GM12878 (cell line): Measurements from ENCODE around the gene FBLN5. TPM values are rescaled to one million over a fixed set of nuclear protein-coding genes. Genes with fewer than 3 reads are reported as not detected.

Experiments
- ATAC-seq: fragments of 200-7000 bp; cut with Tn5 transposase; 3 replicates; pipeline ENCODE4 v1.9.1; 2020; ENCODE audit warnings: mild to moderate bottlenecking, moderate library complexity
- BruUV-seq: library from RNA; stranded (reverse); fragments of 400-500 nt; replicated peaks from 2 replicates; lab custom pipeline; 2021; lab: Mats Ljungman, UMichigan
- CTCF ChIA-PET: fragments of 300-600 bp; sonication (Branson Sonifier 250); formaldehyde crosslinking; extraction: SDS; loops from one replicate; lab custom pipeline; 2021; ENCODE audit warnings: inconsistent platforms; lab: Yijun Ruan, JAX
- POLR2A ChIA-PET: fragments of 350-600 bp; formaldehyde crosslinking; extraction: SDS; loops from one replicate; lab custom pipeline; 2021; ENCODE audit warnings: inconsistent platforms; lab: Charles Lee
- RAD21 ChIA-PET: fragments of 300-600 bp; sonication (Branson Sonifier 250); formaldehyde crosslinking; loops from one replicate; lab custom pipeline; 2023; ENCODE audit warnings: antibody characterized with exemption; ENCODE audit not compliant: unreplicated experiment; lab: Charles Lee
- SMC1A ChIA-PET: fragments of 300-600 bp; sonication (Branson Sonifier 250); formaldehyde crosslinking; loops from one replicate; lab custom pipeline; 2023; ENCODE audit not compliant: unreplicated experiment, uncharacterized antibody; lab: Charles Lee
- DNase-seq: peaks from one replicate; pipeline ENCODE4 v3.0.0-alpha.2; 2011; ENCODE audit warnings: low read depth, low spot score
- FAIRE-seq: peaks from 3 replicates; lab custom pipeline; 2011; peaks lifted over from hg19 to GRCh38; lab: Jason Lieb, UNC
- H2AFZ ChIP-seq: 2 replicates; pipeline ENCODE4 v1.6.0; 2011; ENCODE audit warnings: low read depth, low read length, control low read depth; ENCODE audit not compliant: control insufficient read depth
- H3K27ac ChIP-seq: 2 replicates; pipeline ENCODE4 v1.5.1; 2011; ENCODE audit warnings: control low read depth; ENCODE audit not compliant: control insufficient read depth, insufficient read depth
- H3K27me3 ChIP-seq, 2 experiments: replicated peaks in 1 of 2; 2 replicates each; pipeline versions ENCODE4 v1.6.0 to v1.6.1; 2011; ENCODE audit warnings: low read length in 1 of 2; ENCODE audit not compliant: control insufficient read depth in 2 of 2, insufficient read depth in 2 of 2
- H3K36me3 ChIP-seq, 2 experiments: 2 replicates each; pipeline ENCODE4 v1.5.1; 2011; ENCODE audit warnings: low read length in 1 of 2; ENCODE audit not compliant: control insufficient read depth in 2 of 2, insufficient read depth in 2 of 2
- H3K4me1 ChIP-seq: 2 replicates; pipeline ENCODE4 v1.6.1; 2011; ENCODE audit warnings: mild to moderate bottlenecking, low read length, moderate library complexity, mixed read lengths; ENCODE audit not compliant: control insufficient read depth, insufficient read depth
- H3K4me2 ChIP-seq: 2 replicates; pipeline ENCODE4 v1.6.0; 2011; ENCODE audit warnings: control low read depth; ENCODE audit not compliant: control insufficient read depth, insufficient read depth
- H3K4me3 ChIP-seq: fragments of 200-600 bp; sonication (generic); 2 replicates; pipeline ENCODE4 v1.5.1; 2016
- H3K79me2 ChIP-seq: 2 replicates; pipeline ENCODE4 v1.6.0; 2011; ENCODE audit warnings: low read length; ENCODE audit not compliant: control insufficient read depth, insufficient read depth
- H3K9ac ChIP-seq: 2 replicates; pipeline ENCODE4 v1.8.0; 2011; ENCODE audit warnings: low read length, control low read depth, mixed read lengths; ENCODE audit not compliant: control insufficient read depth, insufficient read depth
- H3K9me3 ChIP-seq: replicated peaks from 3 replicates; pipeline ENCODE4 v1.5.1; 2011; ENCODE audit warnings: mild to moderate bottlenecking, low read length; ENCODE audit not compliant: control insufficient read depth, insufficient read depth
- H4K20me1 ChIP-seq: 2 replicates; pipeline ENCODE4 v1.6.0; 2011; ENCODE audit not compliant: control insufficient read depth, insufficient read depth
- FOXK2 ChIP-seq: fragments of 450-650 bp; IDR thresholded peaks from 2 replicates; pipeline ENCODE4 v1.6.1; 2017; ENCODE audit warnings: mild to moderate bottlenecking, moderate library complexity
- WGBS: methylation state at CpG from one replicate; pipeline ENCODE4 v1.1.6; 2016; ENCODE audit warnings: low lambda C conversion rate; ENCODE audit not compliant: insufficient replicate concordance, insufficient coverage; ENCODE audit errors: missing lambda C conversion rate; 5-methylcytosine and 5-hydroxymethylcytosine counted together
- in situ Hi-C: fragments of 300-500 bp; cut with MboI; formaldehyde crosslinking; loops from 9 replicates; pipeline ENCODE4 v1.14.3; 2018; ENCODE audit warnings: mixed read lengths
- intact Hi-C: fragments of 100-400 bp; cut with micrococcal nuclease; formaldehyde crosslinking; loops from one replicate; pipeline ENCODE4 v1.14.2; 2022; ENCODE audit not compliant: unreplicated experiment
- polyA plus RNA-seq, 11 experiments: library from polyadenylated mRNA; depleted of rRNA in 4 of 11; unstranded in 6 of 11; stranded (reverse) in 5 of 11; fragments of >200 nt; fragmentation: Nextera tagmentation in 4 of 11; fragmentation: Illumina TruSeq in 1 of 11; extraction: Ambion mirVana in 4 of 11; extraction: Trizol in 1 of 11; gene quantifications; 1 replicate in 1 of 11; 2 replicates in 10 of 11; pipeline versions ENCODE4 v1.2.1 to v1.2.3, GENCODE V29; 2011 to 2016; ENCODE audit warnings: inconsistent platforms in 2 of 11, missing spikeins in 2 of 11, low read depth in 1 of 11
- total RNA-seq, 4 experiments: library from RNA; depleted of rRNA in 3 of 4; stranded (reverse); fragments of >200 nt in 3 of 4; fragmentation: Illumina TruSeq in 1 of 4; extraction: Trizol in 1 of 4; gene quantifications; 2 replicates each; pipeline versions ENCODE4 v1.2.1 to v1.2.3, GENCODE V29; 2013 to 2021
- TF ChIP-seq, protein P1 (sequence below): fragments of 450-650 bp; IDR thresholded peaks from 2 replicates; pipeline ENCODE4 v1.6.1; 2018; ENCODE audit warnings: mild to moderate bottlenecking, low read depth, moderate library complexity; ENCODE audit not compliant: partially characterized antibody

The FBLN5 gene
- total and polyA plus RNA-seq, 10 of the 15 experiments (the other 5 are each of a cell fraction or from before 2014, with no cell fraction given): 0.03 to 0.64 (median 0.24) TPM

DNA sequence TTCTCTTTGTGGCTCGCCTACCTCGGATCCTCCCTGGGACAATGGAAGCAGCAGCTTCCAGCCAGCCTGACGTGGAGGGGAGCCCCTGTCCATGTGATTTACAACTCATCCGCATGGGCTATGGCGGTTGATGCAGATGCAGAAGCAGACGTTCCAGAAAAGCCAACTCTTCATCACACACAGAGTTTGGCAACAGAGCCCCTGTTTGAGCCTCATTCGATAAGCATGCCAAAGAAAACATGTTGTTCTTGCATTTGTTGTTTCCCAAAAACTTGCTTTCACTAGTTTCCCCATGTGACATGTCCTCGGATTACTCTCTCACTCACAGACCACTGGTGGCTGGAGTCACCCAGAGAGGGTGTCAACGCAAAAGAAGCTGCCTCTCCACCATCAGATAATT is 63.7 kb downstream of the FBLN5 start (continued):
- TF ChIP-seq, protein P1, sequence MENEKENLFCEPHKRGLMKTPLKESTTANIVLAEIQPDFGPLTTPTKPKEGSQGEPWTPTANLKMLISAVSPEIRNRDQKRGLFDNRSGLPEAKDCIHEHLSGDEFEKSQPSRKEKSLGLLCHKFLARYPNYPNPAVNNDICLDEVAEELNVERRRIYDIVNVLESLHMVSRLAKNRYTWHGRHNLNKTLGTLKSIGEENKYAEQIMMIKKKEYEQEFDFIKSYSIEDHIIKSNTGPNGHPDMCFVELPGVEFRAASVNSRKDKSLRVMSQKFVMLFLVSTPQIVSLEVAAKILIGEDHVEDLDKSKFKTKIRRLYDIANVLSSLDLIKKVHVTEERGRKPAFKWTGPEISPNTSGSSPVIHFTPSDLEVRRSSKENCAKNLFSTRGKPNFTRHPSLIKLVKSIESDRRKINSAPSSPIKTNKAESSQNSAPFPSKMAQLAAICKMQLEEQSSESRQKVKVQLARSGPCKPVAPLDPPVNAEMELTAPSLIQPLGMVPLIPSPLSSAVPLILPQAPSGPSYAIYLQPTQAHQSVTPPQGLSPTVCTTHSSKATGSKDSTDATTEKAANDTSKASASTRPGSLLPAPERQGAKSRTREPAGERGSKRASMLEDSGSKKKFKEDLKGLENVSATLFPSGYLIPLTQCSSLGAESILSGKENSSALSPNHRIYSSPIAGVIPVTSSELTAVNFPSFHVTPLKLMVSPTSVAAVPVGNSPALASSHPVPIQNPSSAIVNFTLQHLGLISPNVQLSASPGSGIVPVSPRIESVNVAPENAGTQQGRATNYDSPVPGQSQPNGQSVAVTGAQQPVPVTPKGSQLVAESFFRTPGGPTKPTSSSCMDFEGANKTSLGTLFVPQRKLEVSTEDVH: no peak

DNA sequence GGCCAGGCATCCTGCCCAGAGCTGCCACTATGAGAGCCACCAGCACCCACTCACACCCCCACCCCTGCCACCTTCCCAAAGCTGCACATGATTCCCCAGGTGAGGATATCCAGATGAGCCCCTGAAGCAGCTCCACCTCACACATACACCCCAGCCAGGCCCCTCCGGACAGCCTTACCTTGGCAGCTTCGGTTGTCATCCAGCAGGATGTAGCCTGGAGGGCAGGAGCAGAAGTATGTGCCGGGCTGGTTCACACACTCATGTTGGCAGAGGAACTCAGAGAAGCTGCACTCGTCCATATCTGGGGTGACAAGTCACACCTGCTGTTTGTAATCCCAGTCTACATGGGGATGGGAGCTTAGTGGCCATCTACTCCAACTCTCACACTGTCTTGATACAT is 64.7 kb downstream of the FBLN5 start:
- ChIA-PET CTCF (interaction anchor here (0.5 to 1.1 kb wide), 2 partner anchors 9 to 348 kb away, joined by 4 read pairs; no protein-coding TSS in a partner anchor), POLR2A (no interaction called here), RAD21 (interaction anchor here (0.9 to 1.1 kb wide), 3 partner anchors 29 to 233 kb away, joined by 3 read pairs; no protein-coding TSS in a partner anchor), SMC1A (interaction anchor here (0.7 to 0.9 kb wide), 3 partner anchors 17 to 233 kb away, joined by 3 to 4 read pairs (median 3); no protein-coding TSS in a partner anchor)
- ATAC-seq: peak; percentile 25; the same call in 2 of the 3 replicates
- H3K27ac ChIP-seq: no peak overlapping the region
- in situ Hi-C loops: no loop called here
- no peaks in the 10 kb centered on the region for H3K79me2 ChIP-seq
- FAIRE-seq: no peak
- H3K9ac ChIP-seq: no peak overlapping the region
- no peaks in the 10 kb centered on the region for H4K20me1 ChIP-seq
- H3K4me1 ChIP-seq: no peaks in the 10 kb centered on the region
- WGBS: 63% methylated on average over 4 of the region's 4 CpGs
- no peaks in the 10 kb centered on the region for H3K9me3 ChIP-seq
- no peak overlapping the region for H2AFZ ChIP-seq
- no peaks in the 10 kb centered on the region for H3K27me3 ChIP-seq
- no TSS peak for BruUV-seq
- no peak for TF ChIP-seq FOXK2
- no peak overlapping the region for H3K4me2 ChIP-seq
- no peak overlapping the region for H3K4me3 ChIP-seq
- DNase-seq: no peak
- intact Hi-C loops: no loop called here
- no peaks in the 10 kb centered on the region for H3K36me3 ChIP-seq
